LNCaP clone FGC (cell line): ENCODE results near the gene HPCAL1.

Experiments used
- DNase-seq: peaks from one replicate; pipeline ENCODE4 v3.0.0-alpha.2; 2011; ENCODE audit warnings: low read depth
- H3K4me3 ChIP-seq: 2 replicates; pipeline ENCODE4 v1.5.1; 2011; ENCODE audit warnings: mild to moderate bottlenecking, low read depth, low read length, control low read depth
- TF ChIP-seq, protein P1 (sequence below): IDR thresholded peaks from 2 replicates; pipeline ENCODE4 v1.5.1; 2012; ENCODE audit warnings: mild to moderate bottlenecking; ENCODE audit not compliant: control insufficient read depth, insufficient read depth; ENCODE audit errors: extremely low read depth

The HPCAL1 gene

GRCh38 chr2:10400002-10400401 is 97.3 kb downstream of the HPCAL1 start:
- DNase-seq, result no peak
- TF ChIP-seq, protein P1, sequence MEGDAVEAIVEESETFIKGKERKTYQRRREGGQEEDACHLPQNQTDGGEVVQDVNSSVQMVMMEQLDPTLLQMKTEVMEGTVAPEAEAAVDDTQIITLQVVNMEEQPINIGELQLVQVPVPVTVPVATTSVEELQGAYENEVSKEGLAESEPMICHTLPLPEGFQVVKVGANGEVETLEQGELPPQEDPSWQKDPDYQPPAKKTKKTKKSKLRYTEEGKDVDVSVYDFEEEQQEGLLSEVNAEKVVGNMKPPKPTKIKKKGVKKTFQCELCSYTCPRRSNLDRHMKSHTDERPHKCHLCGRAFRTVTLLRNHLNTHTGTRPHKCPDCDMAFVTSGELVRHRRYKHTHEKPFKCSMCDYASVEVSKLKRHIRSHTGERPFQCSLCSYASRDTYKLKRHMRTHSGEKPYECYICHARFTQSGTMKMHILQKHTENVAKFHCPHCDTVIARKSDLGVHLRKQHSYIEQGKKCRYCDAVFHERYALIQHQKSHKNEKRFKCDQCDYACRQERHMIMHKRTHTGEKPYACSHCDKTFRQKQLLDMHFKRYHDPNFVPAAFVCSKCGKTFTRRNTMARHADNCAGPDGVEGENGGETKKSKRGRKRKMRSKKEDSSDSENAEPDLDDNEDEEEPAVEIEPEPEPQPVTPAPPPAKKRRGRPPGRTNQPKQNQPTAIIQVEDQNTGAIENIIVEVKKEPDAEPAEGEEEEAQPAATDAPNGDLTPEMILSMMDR, result no peak

DNA sequence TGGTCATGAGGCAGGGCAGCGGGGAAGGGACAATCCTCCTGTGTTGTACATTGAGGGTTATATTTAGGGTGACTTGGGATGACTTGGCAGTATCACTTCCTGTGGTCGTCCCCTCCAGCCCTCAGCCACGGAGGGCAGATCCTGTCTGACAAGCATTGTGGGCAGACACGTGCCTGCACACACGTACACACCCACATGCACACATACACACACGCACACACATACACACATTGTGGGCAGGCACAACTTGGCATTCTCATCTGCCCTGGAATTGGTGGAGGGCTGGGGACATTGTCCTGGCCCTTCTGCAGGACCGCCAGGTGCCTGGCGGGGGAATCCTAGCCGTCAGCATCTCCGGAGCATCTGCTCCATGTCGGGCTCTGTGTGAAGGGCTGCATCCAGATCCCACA is 97.9 kb downstream of the HPCAL1 start:
- TF ChIP-seq, protein P1, result no peak
- DNase-seq, result no peak
- no peak overlapping the region for H3K4me3 ChIP-seq

More at GRCh38 chr2:10400002-10400401, 97.3 kb downstream of the HPCAL1 start:
- no peak overlapping the region for H3K4me3 ChIP-seq

- H3K4me3 ChIP-seq, result no peak overlapping the region
- no peak for DNase-seq
- TF ChIP-seq, protein P1, result no peak
Observed at GRCh38 chr2:10400978-10401951, 98.6 kb downstream of the HPCAL1 start.

DNA sequence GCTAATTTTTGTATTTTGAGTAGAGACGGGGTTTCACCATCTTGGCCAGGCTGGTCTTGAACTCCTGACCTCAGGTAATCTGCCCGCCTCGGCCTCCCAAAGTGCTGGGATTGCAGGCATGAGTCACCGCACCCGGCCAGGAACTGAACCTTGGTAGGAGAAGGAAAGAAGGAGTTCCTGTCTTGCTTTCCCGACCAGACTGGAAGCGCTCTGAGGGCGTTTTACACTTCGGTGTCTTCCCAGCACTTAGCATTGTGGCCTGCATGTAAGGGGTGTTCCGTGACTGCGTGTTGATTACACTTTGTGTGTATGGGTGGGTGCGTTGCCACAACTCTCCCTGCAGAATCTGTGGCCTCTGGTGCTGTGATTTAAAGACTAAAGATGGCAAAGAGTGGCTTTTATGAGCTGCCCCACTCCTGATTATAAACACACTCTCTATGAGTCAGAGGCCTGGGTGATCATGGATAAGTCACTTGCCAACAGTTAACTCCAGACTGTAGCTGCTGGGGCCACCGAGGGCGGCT is 99.4 kb downstream of the HPCAL1 start:
- no peak overlapping the region for H3K4me3 ChIP-seq
- TF ChIP-seq, protein P1, result no peak
- no peak for DNase-seq

DNA sequence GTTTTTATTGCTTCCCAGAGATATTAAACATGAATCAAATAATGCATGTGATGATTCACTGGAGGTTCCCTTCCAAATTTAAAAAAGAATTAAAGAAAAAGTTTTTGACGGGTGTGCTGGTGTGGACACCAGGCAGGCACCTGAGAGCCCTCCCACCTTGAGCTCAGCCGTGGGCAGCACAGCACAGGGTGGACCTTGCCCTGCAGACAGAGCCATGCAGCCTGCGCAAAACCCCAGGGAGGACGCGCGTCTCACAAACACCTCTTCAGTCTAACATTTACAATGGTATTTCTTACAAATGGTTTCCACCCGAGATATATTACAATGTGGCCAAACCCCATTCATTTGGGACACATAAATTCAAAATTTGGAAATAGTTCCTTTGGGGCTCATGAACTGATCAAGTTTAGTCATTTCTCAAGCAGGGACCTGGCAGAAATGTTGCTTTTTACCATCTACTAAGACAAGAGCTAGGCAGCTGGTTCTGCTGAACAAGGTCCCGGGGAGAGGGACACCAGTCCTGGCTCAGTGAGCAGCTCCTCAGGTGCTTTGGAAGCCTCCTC is 100.0 kb downstream of the HPCAL1 start:
- DNase-seq, result no peak
- no peak overlapping the region for H3K4me3 ChIP-seq
- TF ChIP-seq, protein P1, result no peak

DNA sequence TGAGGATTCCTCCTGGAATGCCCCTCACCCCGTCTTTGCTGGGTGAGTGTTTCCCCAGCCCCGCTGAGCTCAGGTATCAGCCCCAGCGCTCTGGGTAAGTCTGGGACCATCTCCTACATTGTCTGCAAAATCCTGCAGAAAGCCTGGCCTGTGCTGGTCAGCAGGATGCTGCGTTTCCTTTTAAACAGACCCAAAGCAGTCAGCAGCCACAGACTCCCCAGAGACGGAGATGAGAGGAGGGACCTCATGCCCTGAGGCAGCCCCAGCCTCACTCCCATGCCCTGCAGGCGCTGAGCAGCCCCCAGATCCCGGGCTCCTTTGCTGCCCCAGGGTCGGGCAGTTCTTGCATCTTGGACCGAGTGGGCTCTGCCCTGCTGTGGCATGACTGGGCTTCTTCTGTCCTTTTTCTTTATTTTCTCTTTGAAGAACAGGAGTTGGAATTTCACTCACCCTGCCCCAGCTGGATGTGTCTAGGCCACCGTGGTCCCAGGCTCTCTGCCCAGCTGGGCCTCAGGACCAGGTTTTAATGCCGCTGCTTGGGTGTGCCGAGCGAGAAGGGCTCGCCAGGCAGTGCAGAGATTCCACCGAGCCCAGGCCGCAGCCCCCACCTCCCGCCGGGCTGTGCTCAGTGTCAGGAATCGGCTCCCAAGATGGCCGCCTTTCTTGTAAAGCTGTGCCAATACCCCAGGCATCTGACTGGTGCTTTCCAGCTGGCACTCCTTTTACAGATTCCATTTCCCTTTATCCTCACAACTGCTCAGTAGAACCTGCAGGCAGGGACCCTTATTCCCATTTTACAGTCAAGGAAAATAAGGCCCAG is 101.8 kb downstream of the HPCAL1 start:
- TF ChIP-seq, protein P1, result no peak
- no peak for DNase-seq

More for the DNA sequence above, 101.8 kb downstream of the HPCAL1 start:
- H3K4me3 ChIP-seq, result no peak overlapping the region
